ENCODE measurements around the gene ZNF669.
A peak's percentile ranks its signal among the peaks of the same experiment; 100 is the strongest.

The ZNF669 gene

DNA sequence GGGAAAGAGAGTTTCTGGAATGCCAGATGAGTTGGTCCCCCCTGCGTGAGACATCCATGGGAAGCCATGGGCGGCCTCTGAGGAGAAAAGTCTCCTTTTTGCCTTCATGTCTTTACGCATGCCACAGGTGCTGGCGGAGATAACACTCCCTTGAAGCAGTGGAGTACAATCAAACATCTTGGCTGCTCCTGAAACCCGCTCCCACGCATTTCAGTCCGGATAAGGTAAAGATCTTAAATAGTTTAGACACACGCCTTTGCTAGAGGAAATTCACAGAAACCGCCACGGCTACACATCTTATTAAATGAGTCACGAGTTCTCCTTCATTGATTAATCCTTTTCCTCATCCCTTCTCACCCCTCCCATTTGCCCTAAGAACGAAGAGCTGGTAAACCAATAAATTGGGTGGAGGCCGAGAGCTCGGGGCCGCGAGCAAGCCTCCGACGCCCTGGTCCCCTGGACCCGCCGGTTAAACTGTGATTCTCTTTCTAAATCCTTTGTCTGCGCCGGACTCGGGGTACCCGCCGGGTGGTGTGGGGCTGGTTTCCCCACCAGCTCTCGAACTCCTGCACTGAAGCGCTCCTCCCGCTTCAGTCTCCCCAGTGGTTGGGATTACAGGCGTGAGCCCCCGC is 6.6 kb upstream of the ZNF669 start:
- no peak for DNase-seq

DNA sequence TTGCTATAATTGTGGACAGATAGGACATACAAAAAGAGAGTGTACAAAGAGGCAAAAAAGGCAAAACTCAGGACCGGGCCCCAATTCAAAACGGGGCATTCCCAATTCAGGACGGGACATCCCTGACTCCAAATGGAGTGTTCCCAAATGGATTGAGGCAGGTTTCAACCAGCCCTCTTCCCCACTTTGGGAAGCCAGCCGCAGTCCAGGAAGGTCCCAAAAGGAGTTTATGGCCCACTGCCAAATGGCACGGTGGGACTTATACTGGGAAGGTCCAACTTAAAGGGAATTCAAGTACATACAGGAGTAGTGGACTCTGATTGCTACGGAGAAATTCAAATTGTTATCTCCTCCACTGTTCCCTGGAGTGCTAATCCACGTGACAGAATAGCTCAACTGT is 3.5 kb upstream of the ZNF669 start:
- no peak for DNase-seq

DNA sequence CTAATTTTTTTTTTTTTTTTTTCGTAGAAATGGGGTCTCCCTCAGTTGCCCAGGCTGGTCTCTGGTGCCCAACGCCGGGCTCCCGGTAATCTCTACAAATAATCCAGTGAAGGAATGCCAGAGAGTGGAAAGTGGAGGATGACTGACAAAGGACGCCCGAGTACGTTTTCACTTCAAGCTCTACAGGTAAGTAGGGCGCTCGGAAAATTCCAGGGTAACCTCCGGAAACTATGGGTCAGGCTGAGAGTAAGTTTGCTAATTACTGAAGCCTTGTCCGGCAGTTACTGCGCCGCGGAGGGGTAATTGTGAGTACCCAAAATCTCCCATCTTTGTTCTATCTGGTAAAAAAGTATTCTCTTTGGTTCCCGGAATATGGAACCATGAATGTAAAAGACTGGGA is 1.8 kb upstream of the ZNF669 start:
- DNase-seq = no peak

DNA sequence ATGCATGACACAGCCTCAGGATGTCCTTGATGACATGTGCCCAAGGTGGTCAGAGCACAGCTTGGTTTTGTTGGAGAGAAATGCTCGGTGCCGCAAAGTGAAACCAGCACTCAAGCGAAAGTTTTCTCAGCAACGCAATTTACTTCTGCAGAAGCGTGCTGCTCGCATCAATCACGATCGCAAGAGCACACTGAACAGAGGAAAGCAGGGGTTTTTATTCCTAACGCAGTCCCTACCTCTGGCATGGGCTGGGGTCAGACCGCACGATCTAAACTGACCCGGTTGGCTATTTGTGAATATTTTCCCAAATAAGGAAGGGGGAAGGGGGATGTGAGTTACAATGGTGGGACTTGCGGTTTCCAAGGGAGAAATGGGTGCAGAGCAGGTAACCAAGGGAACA is 809 bp upstream of the ZNF669 start:
- DNase-seq = no peak

DNA sequence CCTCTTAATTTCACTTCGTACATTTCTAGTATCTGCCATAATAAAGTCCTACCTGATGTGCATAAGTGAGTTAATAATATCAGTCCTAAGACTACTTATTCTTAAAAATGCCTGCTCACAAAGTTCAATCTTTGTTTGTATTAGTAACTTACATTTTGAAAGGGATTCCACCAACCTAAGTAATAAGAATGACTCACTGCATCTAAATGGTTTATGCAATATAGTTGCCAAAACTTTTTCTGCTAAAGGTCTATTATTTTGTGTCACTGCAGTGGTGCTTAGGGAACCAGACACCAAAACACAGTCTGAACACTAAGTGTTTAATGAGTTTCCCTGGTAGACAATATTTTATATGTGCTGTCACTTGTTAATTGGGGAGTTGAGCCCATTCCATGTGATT is 1.8 kb downstream of the ZNF669 start:
- no peak for DNase-seq

DNA sequence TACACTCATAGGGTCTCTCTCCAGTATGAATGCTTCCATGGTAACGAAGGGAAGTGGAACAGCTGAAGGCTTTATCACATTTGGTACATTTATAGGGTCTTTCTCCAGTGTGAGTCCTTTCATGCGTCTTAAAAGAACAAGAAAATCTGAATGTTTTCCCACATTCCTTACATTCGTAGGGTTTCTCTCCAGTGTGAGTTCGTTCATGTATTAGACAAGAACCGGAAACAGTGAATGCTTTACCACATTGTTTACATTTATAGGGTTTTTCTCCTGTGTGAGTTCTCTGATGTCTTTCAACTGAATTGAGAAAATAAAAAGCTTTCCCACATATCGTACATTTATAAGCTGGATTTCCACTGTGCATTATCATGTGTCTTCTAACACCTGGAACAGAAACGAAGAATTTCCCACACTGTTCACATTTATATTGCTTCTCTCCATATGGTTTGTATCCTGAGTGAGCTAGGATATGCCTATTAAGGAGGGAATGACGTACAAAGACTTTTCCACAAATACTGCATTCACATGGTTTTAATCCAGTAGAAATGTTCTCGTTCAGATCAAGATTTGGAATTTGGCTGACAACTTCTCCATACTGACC is 3.4 kb downstream of the ZNF669 start:
- DNase-seq = no peak

DNA sequence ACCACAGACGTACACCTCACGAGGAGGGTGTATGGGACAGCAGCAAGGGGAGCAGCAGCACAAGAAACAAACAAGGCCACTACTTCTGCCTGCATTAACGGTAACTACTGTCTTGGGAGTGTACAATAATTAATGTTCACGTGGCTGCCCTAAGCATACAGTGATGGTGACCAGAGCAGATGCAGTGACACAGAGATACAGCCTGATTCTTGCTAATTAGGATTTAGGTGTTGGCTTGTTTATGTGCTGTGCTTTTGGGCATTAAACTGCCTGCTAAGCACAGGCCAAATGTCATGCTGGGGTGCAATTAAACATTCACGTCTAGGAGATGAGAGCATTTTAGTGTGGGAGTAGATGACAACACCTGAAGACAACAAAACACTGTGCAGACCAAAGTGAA is 7.2 kb downstream of the ZNF669 start:
- no peak for DNase-seq

DNA sequence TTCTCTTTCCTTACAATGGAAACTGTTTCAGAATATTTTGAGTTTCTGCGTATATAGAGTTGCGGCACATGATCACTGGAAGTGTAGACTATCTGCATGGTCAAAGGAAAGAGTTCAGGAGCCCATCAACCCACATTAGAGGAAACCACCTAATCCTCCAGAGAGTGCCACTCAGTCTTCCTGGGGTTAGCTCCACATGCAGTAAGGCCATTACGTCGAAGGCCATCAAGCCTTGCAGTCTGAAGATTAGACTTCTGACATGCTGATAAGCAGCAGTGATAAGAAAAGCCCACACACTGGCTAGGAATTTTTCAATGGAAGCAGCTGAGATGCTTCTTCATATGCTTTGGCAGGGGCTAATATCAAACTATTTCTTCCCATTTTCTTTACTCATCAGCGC is 7.6 kb downstream of the ZNF669 start:
- DNase-seq = no peak

DNA sequence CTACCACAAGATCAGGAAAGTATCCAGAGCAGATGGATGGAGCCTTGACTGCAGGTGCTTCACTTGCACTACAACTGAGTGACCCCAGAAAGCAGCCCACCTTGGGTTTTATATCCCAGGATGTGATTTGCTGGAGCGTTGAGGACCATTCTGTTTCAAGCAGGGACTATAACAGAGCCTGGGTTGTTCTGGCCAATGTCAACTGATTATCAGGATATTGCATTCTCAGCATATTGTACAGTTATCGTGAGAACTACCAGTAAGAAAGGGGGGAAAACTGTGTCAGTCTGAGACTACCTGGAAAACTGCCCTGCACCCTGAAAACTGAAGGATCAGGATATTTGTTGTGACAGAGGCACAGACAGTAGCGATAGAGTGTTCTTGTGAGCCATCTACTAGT is 8.0 kb downstream of the ZNF669 start:
- DNase-seq = no peak

DNA sequence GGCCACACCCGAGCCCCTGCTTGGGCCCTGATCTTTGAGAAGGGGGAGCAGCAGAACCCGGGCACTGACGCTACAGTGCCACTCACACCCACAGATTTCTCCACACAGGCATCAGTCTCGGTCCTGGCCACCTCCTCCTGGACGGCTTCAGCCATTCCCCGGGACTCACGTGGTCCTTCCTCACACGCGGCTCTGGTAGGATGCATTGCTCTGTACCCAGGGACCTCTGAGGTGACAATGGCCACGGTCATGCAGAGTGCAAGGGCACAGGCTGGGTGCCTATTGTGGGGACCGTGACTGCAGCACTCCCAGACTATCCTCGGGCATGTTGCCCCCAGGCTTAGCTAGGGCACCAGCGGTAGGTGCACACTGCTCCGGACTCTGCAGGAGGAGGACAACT is 13.7 kb downstream of the ZNF669 start:
- no peak for DNase-seq

DNA sequence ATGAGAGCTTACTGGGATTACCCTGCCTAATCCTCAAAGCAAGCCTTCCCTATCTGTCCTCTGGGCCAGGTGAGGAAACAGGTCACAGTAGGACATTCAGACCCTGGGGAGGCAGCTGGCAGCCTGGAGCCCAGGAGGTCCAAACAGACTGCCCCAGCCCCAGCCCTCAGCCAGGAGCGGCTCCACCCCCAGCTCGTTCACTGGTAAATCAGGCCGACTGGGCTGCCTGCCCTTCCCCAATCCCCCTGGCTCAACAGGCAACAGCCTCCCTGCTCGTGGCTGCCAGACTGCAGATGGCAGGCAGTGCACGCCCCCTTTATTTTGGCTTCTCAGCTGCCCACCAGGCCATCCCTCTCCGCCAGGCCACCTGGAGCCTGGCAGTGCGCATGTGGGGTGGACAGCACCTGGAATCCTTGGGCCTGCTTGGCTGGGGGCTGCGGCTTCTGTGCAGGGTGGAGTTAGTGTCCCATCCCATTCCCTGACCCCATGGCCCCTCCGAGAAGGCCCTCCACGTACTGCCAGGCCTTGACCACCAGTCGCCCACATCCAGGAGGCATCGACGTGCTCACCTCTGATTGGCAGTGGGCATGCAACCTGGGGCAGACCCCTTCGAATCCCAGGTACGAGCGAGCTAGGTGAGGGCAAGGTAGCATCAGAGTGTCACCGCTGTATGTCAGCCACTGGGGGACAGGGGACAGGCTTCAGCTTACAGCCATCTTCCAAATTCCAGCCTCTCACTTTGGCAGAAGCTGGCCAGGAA is 14.4 kb downstream of the ZNF669 start:
- no peak for DNase-seq

DNA sequence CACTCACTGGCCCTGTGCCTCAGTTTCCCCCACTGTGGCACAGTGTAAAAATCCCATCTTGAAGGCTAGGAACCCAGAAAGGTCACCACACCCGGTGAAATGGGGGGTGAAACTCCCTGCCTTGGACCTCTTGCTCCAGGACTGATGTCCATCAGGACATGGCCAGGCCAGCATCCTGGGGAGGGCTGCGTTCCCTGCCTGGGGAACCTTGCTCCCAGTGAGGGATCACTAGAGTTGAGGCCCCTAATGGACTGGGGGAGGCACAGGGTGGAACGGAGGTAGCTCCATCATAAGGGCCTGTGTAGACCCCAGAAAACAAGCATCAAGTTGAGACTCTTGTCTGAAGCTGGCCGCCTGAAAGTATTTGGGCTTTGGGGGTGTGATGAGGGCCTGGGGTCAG is 15.2 kb downstream of the ZNF669 start:
- no peak for DNase-seq

DNA sequence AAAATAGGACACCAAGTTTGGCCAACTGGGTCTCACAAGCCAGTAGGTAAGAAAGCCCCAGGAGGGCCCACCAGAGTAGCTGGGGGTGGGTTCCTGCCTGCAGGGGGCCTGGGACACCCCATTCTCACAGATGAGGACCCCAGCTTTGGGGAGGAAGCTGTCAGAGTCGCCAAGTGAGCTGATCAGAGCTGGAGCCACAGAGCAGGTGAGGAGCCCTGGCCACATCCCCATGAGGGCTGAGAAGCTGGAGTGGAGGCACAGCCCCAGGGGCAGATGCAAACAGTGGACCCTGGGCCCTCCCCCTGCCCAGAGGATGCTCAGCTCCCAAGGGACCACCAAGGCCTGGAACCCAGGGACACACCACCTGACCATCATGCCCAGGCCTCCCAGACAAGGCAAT is 16.9 kb downstream of the ZNF669 start:
- DNase-seq = no peak

DNA sequence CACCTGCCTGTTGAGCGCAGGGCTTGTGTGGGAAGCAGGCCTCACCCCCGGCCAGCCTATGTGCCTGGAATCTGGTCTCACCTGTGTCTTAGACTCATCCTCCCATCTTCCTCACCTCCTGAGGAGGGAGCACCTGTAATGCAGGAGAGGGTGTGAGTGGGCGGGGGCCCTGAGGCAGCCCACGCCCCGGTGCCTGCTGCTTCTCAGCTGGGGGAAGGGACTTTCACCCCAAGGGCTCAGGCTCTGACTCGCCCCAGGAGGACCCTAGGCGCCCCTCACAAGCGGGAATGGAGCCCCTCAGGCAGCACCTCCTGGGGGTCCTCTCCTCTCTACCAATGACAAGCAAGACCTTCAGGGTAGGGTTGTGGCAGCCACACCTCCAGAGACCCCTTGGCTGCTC is 18.8 kb downstream of the ZNF669 start:
- no peak for DNase-seq

DNA sequence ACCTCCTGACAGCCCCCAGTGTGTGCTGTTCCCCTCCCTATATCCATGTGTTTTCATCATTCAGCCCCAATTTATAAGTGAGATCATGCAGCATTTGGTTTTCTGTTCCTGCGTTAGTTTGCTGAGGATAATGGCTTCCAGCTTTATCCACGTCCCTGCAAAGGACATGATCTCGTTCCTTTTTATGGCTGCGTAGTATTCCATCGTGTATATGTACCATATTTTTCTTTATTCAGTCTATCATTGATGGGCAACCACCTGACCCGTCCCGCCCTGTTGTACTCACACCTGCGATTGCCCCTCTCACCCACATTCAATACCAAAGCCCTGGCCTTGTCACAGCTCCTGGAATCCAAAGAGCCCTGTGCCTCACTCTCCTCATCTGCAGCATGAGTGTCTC is 19.4 kb downstream of the ZNF669 start:
- DNase-seq = no peak

DNA sequence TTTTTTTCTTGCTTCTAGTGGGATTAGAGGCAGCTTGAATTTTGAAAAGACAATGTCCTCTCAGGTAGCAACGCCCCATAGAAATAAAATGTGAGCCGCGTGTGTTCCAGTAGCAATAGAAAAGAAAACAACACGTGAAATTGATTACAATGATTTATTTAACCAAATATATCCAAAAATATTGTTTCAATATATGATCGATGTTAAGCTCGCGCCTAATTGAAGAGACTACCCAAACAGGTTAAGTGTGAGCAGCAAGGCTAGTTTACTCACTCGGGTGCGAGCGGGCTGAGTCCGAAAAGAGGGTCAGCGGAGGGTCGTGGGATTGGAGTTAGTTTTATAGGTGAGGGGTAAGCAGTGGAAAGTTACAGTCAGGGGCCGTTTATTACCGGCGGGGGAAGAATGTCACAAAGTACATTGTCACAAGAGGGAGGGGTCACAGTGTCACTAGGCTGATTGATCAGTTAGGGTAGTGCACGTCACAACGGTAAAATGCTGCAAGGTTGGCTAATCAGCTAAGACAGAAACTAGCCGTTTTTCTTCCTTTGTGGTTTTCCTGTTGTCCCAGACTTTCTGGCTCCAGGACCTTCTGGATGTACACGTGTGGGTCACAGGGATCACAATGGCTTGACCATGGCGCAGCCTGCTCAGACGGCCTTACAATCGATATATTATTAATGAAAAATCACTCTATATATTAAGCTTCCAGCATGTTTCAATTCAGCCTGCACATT is 24.8 kb downstream of the ZNF669 start:
- DNase-seq = no peak

DNA sequence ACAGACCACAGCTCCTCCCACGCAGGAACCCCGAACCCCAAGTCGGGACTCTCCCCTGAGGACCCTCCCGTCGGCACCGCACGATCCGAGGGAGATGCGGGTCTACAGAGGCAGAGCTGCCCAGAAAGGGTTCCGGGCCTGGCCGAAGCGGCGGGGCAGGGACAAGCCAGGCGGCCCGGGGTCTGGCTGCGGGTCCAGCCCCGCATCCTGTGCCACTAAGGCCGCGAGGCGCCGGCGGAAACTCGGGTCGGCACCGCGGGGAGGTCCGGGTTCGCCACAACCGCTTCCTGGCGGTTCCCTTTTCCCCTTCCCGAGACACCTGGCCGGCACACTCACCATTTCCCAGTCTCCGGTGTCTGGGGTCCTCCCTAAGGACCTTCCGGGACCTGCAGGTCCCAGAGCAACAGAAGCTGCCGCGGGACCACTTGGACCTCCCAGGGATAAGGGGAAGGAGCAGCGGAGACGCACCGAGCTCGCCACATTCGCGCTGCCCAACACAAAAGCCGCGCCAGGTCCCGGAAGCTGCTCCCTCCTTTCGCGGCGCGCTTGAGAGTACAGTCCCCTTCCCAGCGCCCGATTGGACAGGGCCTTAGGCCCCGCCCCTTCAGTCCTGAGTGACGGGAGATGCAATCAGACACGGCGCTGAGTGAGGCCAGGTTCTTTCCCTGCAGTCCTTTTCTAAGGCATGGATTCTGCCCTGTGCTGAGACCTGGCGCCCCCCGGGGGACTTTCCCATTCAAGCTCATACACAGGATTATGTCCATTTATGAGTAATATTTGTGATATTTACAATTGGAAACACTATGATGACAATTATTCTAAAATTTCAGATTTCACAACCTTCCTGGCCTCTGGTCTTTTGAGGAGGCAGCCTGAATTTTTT is 25.7 kb downstream of the ZNF669 start, which contains the start of gene ZNF670:
TSS of gene ZNF670 (minus strand) at position 554 of the 883 bp plus-strand sequence. CDS start at position 339, 215 bp downstream.
- peak; percentile 95 for DNase-seq

DNA sequence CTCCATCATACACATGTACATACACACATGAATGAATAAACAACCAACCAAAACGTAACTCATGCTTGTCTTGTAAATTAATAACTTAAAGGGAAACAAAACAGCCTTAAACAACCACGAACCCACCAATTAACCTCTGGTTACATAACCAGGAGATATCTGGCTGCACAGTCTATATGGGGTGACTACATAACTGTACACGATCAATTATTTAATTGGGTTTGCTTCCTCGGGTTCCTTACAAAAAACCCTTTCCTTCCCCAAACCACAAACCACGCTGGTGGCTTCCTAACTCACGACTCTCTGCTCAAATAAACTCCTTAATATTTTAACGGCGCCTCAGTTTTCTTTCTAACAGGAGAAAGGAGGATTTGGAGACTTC is 26.3 kb downstream of the ZNF669 start:
- no peak for DNase-seq

DNA sequence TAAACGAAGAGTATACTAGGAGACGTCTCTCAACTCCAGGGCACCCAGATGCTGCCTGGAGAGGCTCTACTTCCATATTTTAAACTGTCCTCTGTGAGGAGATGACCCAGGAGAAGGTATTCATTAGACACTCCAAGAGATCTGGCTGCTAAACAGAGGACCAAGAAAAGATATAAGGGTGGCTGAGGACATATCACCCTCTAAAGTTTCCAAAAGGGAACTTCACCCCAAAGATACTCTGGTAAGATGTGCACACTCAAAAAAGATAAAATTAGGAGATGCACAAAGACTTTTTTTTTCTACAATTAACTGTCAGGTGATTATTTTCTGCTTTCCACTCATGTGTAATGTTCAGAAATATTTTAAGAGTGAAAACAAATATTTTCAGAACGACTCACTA is 26.9 kb downstream of the ZNF669 start:
- no peak for DNase-seq

DNA sequence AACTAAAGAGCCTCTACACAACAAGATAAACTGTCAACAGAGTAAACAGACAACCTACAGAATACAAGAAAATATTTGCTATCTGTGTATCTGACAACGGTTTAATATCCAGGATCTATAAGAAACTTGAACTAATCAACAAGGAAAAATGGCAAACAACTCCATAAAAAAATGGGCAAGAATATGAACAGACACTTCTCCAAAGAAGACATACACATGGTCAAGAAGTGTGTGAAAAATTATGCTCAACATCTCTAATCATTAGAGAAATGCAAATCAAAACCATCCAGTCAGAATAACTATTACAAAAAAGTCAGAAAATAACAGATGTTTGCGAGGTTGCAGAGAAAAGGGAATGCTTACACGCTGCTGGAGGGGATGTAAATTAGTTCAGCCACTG is 33.5 kb downstream of the ZNF669 start:
- DNase-seq = no peak

DNA sequence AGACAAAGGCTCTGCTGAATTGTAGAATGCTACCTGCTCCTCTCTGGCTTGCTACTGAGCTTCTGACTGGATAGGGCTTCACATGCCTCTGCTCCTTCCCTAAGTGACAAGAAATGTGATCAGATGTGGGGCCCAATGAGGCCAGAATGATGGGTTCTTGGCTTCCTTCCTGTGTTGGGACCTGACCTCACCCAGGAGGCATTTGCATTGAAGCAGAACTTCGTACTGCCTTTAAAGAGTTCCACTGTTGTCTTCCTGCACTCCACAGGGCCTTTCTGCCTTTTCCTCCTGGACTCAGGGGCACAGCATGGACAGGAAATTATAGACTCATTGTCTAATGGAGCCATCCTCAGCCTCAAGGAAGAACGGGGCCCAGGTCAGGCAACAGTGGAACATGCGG is 39.9 kb downstream of the ZNF669 start:
- DNase-seq = no peak

DNA sequence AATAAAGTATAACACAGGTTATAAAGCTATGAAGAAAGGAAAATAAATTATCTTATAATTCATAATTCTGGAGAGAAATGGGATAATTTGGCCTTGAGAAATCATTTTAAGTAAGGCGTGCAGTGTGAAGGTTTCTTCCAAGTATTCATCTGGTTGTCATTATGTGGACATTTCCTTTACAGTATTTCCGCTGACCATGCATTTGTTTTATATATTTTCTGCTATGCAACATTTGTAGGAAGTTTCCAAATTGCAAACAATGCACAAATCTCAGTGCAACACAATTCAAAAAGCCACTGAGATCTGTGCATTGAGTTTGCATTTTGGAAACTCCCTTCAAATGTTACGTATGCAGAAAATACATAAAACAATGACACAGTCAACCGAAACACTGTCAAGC is 43.4 kb downstream of the ZNF669 start:
- DNase-seq = no peak

DNA sequence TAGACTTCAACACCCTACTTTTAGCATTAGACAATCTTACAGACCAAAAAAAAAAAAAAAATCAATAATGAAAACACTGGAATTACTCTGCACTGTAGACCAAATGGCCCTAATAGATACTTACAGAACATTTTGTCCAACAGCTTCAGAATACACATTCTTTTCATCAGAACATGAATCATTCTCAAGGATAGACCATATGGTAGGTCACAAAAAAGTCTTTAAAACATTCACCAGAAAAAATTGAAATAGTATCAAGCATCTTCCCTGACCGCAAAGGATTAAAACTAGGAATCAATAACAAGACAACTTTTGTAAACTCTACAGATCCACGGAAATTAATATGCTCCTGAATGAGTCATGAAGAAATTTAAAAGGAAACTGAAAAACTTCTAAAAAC is 48.1 kb downstream of the ZNF669 start:
- DNase-seq = no peak
